ENCODE data around the gene RASGRP1. TPM values are rescaled to one million over a fixed set of nuclear protein-coding genes. Genes with fewer than 3 reads are reported as not detected.

The RASGRP1 gene
- total RNA-seq, 4 donors from 2014 or later: 0.22 to 2.1 (median 1.3) TPM

DNA sequence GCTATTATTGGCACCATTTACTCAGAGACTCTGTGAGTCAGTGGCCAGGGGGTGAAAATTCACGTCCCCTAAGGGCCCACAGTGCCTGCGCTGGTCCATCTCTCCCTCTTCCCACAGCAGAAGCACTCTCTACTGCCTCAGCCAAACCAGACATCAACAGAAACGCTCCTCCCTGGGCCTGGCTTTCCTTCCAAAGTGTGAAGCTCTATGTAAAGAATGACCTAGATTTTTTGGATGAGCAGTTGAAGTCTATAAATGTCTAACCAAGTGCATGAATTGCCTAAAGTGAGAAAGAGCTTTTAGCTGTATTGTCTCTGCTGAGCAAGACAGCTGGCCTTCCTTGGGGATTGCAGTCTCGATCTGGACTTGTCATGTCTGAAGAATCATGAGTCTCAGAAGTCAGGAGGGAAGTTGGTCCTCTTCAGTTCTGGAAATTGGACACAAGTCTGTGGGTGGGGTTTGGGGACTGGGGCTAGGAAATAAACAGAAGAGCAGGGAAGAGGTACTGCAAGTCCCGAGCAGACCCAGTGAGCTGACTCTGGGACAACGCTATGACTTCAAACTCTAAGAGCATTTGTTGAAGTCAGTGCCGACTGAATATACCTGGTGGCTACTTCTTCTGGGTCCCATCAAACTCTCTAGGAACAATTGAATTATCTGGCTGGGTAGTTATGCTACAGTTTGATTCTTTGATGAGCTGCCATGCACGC is 29.0 kb downstream of the RASGRP1 start:
- TF ChIP-seq, protein P1, sequence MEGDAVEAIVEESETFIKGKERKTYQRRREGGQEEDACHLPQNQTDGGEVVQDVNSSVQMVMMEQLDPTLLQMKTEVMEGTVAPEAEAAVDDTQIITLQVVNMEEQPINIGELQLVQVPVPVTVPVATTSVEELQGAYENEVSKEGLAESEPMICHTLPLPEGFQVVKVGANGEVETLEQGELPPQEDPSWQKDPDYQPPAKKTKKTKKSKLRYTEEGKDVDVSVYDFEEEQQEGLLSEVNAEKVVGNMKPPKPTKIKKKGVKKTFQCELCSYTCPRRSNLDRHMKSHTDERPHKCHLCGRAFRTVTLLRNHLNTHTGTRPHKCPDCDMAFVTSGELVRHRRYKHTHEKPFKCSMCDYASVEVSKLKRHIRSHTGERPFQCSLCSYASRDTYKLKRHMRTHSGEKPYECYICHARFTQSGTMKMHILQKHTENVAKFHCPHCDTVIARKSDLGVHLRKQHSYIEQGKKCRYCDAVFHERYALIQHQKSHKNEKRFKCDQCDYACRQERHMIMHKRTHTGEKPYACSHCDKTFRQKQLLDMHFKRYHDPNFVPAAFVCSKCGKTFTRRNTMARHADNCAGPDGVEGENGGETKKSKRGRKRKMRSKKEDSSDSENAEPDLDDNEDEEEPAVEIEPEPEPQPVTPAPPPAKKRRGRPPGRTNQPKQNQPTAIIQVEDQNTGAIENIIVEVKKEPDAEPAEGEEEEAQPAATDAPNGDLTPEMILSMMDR (IDR thresholded peaks at IDR 0.05): no peak
- no peak for TF ChIP-seq POLR2A (IDR thresholded peaks at IDR 0.05)
- no peak for TF ChIP-seq EP300 (IDR thresholded peaks at IDR 0.05)
- H3K27ac ChIP-seq: no peak overlapping the region
- no peaks in the 10 kb centered on the region for H3K36me3 ChIP-seq
- H3K4me3 ChIP-seq: no peak overlapping the region
- no peak for DNase-seq (ENCODE audit: low spot score in 2 of 2)
- no peaks in the 10 kb centered on the region for H3K4me1 ChIP-seq
- no peaks in the 10 kb centered on the region for H3K9me3 ChIP-seq
- no peaks in the 10 kb centered on the region for H3K27me3 ChIP-seq
- 82 to 89% methylated on average over 8 of the region's 8 CpGs for WGBS, 2 donors

DNA sequence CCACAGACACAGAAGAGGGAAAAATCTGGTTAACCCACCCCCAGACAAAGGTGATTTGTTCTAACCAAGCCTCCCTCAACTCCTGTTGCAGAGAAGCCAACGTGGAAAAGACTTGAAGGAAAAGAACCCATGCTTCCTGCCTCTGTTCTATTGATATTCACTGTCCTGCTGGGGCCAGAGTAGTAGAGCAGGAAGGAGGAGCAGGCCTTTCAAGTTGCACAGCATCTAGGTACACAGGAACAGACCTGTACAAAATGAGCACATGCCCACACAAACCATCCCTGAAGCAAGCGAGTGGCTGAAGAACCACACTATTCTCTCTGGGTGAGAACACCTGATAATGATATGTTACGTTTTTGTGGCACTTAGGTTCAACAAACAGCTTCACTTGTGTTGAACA is 29.9 kb downstream of the RASGRP1 start:
- Histone ChIP-seq H3K27ac (no peak overlapping the region), H3K4me1 (no peaks in the 10 kb centered on the region), H3K27me3 (no peaks in the 10 kb centered on the region), H3K36me3 (no peaks in the 10 kb centered on the region), H3K9me3 (no peaks in the 10 kb centered on the region), H3K4me3 (no peak overlapping the region)
- 72 to 81% methylated on average over 3 of the region's 3 CpGs for WGBS, 2 donors
- no peak for DNase-seq (ENCODE audit: low spot score in 2 of 2)
- TF ChIP-seq EP300 (IDR thresholded peaks at IDR 0.05): no peak
- TF ChIP-seq, protein P1 (IDR thresholded peaks at IDR 0.05): no peak
- no peak for TF ChIP-seq POLR2A (IDR thresholded peaks at IDR 0.05)

DNA sequence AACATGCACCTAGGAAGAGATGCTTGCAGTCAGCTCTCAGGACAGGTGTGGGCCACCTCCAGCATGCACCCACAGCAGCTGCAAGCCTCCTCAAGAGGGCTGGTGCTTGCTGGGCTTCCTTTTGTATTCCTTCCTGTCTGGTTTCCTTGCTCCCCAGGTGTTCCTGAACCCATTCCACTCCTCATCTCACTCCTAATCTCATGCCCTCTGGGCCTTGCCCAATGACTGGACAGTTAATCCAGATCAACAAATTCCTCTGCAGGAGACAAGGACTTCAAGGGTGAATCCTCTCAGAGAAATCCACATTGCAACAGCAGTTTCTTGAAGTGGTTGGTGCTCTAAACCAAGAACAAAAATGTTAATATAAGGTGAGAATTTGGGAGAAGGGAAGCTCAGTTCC is 30.7 kb downstream of the RASGRP1 start:
- Histone ChIP-seq H3K4me1 (no peaks in the 10 kb centered on the region), H3K36me3 (no peaks in the 10 kb centered on the region), H3K9me3 (no peaks in the 10 kb centered on the region), H3K27ac (no peak overlapping the region), H3K4me3 (no peak overlapping the region), H3K27me3 (no peaks in the 10 kb centered on the region)
- no peak for TF ChIP-seq POLR2A (IDR thresholded peaks at IDR 0.05)
- TF ChIP-seq, protein P1 (IDR thresholded peaks at IDR 0.05): no peak
- TF ChIP-seq EP300 (IDR thresholded peaks at IDR 0.05): no peak
- no peak for DNase-seq (ENCODE audit: low spot score in 2 of 2)

DNA sequence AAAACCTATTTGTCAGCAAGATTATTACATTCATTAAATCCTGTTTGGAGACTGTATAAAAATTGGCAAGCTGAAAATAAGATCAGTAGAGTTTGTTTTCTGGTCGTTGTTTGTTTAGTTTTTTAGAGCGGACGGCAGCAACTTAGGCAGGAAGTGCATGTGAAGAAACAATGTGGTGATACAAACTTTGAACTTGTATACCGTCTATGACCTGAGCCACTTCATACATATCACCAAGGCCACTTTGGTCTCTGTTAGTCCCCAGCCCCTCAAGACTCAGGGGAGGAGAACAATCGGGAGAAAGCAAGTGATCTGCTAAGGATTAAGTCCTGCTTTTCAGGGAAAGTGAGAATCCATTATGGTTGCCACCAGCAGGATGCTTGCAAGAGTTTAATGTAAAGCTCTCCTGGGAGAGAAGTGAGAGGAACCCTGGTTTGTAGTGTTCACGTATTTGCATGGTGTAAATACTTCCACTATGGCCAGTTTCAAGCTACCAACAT is 31.1 kb downstream of the RASGRP1 start:
- H3K4me3 ChIP-seq: no peak overlapping the region
- H3K36me3 ChIP-seq: no peaks in the 10 kb centered on the region
- DNase-seq (ENCODE audit: low spot score in 2 of 2): no peak
- H3K27me3 ChIP-seq: no peaks in the 10 kb centered on the region
- no peaks in the 10 kb centered on the region for H3K9me3 ChIP-seq
- no peak overlapping the region for H3K27ac ChIP-seq
- WGBS, 2 donors: 74 to 80% methylated on average over 6 of the region's 6 CpGs
- H3K4me1 ChIP-seq: no peaks in the 10 kb centered on the region
- TF ChIP-seq POLR2A (IDR thresholded peaks at IDR 0.05) (no peak), EP300 (IDR thresholded peaks at IDR 0.05) (no peak)
- TF ChIP-seq, protein P1 (IDR thresholded peaks at IDR 0.05): no peak

DNA sequence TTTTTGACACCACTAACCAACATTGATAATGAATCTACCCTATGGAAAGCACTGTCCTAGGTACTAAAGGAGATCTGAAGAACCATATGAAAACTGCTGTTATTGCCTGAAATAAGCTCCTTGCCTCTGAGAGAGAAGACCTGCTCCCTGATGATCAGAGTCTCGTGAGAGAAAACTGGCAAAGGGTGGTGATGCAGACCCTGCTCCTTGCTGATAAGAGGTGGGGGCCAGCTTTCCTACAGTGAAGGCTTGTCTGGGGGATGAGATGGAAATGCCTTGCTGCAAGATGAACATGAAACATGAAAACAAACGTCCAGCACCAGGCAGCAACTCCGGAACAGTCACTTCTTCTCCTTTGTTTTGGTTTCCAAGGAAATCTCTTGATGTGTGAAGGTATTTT is 31.9 kb downstream of the RASGRP1 start:
- DNase-seq (ENCODE audit: low spot score in 2 of 2): no peak
- Histone ChIP-seq H3K4me3 (no peak overlapping the region), H3K27ac (no peak overlapping the region), H3K27me3 (no peaks in the 10 kb centered on the region), H3K4me1 (no peaks in the 10 kb centered on the region), H3K36me3 (no peaks in the 10 kb centered on the region), H3K9me3 (no peaks in the 10 kb centered on the region)
- WGBS, 2 donors: 83 to 86% methylated on average over 3 of the region's 3 CpGs
- TF ChIP-seq EP300 (IDR thresholded peaks at IDR 0.05) (no peak), POLR2A (IDR thresholded peaks at IDR 0.05) (no peak)

Data from tibial nerve (tissue), 4 donors.